HG03354 (cell line): Measurements from ENCODE around the gene SLC26A2.

Experiments used
- ATAC-seq: cut with Tn5 transposase; IDR thresholded peaks from one replicate; pipeline ENCODE4 v1.9.1; 2021; ENCODE audit warnings: mild to moderate bottlenecking; ENCODE audit not compliant: unreplicated experiment, poor library complexity, severe bottlenecking

The SLC26A2 gene

GRCh38 chr5:149957855-149958254, 2.7 kb upstream of the SLC26A2 start:
- ATAC-seq = no peak

- ATAC-seq = peak; percentile 23
These were observed 937 bp upstream of the SLC26A2 start for GRCh38 chr5:149959406-149960236.

- no peak for ATAC-seq
These were observed 678 bp downstream of the SLC26A2 start for GRCh38 chr5:149961186-149961685.

GRCh38 chr5:149961957-149962409, 1.4 kb downstream of the SLC26A2 start:
- no peak for ATAC-seq

GRCh38 chr5:149962601-149963300, 2.2 kb downstream of the SLC26A2 start:
- ATAC-seq = no peak

GRCh38 chr5:149963729-149964128, 3.2 kb downstream of the SLC26A2 start:
- ATAC-seq = no peak

GRCh38 chr5:149966946-149967345, 6.4 kb downstream of the SLC26A2 start:
- ATAC-seq = no peak

GRCh38 chr5:149969181-149969930, 8.8 kb downstream of the SLC26A2 start:
- ATAC-seq = no peak

- ATAC-seq = no peak
These were observed 14.9 kb downstream of the SLC26A2 start for GRCh38 chr5:149975409-149975808.

GRCh38 chr5:149979896-149980295, 19.3 kb downstream of the SLC26A2 start:
- no peak for ATAC-seq

GRCh38 chr5:149981206-149981605, 20.6 kb downstream of the SLC26A2 start:
- ATAC-seq = no peak

GRCh38 chr5:149982505-149982904, 21.9 kb downstream of the SLC26A2 start:
- ATAC-seq = no peak

GRCh38 chr5:149988126-149988525, 27.6 kb downstream of the SLC26A2 start:
- ATAC-seq = no peak

- peak; percentile 86 for ATAC-seq
These were observed 30.2 kb downstream of the SLC26A2 start for GRCh38 chr5:149990518-149991376.

- ATAC-seq = no peak
These were observed 32.9 kb downstream of the SLC26A2 start for GRCh38 chr5:149993471-149993870.

- no peak for ATAC-seq
These were observed 35.0 kb downstream of the SLC26A2 start for GRCh38 chr5:149995385-149996204.

GRCh38 chr5:149996205-149996890, 35.8 kb downstream of the SLC26A2 start:
- no peak for ATAC-seq

GRCh38 chr5:149998281-149998680, 37.7 kb downstream of the SLC26A2 start:
- ATAC-seq = no peak
